ENCODE measurements around the gene TCN2.

TCN2 gene

GRCh38 chr22:30580896-30581295, 26.1 kb upstream of the TCN2 start:
- peaks cover 17 to 99% of the 10 kb centered on the region in 2 experiments for H3K36me3 ChIP-seq (ENCODE audit: control insufficient read depth in 2 of 2, insufficient read depth in 1 of 2, low read length in 2 of 2)
- TF ChIP-seq PRDM1 (tag by site-specific recombination; IDR thresholded peaks at IDR 0.05) (no peak), ZNF175 (tag by site-specific recombination; IDR thresholded peaks at IDR 0.05) (no peak), ZSCAN23 (tag by site-specific recombination; IDR thresholded peaks at IDR 0.05) (no peak), ZNF560 (tag by site-specific recombination; IDR thresholded peaks at IDR 0.05; ENCODE audit: borderline replicate concordance) (no peak), ZNF747 (tag by site-specific recombination; IDR thresholded peaks at IDR 0.05) (no peak), ZNF621 (tag by site-specific recombination; IDR thresholded peaks at IDR 0.05) (no peak), ATF2 (tag by site-specific recombination; IDR thresholded peaks at IDR 0.05; ENCODE audit: low read depth) (no peak), SP2 (tag by site-specific recombination; IDR thresholded peaks at IDR 0.05) (no peak), ZNF776 (tag by site-specific recombination; IDR thresholded peaks at IDR 0.05; ENCODE audit: borderline replicate concordance) (no peak), TSHZ1 (tag by site-specific recombination; IDR thresholded peaks at IDR 0.05; ENCODE audit: borderline replicate concordance) (no peak), ZBTB1 (tag by site-specific recombination; IDR thresholded peaks at IDR 0.05) (no peak), ZNF792 (tag by site-specific recombination; IDR thresholded peaks at IDR 0.05) (no peak), RBAK (tag by site-specific recombination; IDR thresholded peaks at IDR 0.05) (no peak), HOXC10 (CRISPR knock-in tag; IDR thresholded peaks at IDR 0.05) (no peak), ZNF354C (tag by site-specific recombination; IDR thresholded peaks at IDR 0.05; ENCODE audit: borderline replicate concordance, low read depth) (no peak), ZNF148 (tag by site-specific recombination; IDR thresholded peaks at IDR 0.05; ENCODE audit: borderline replicate concordance) (no peak), ZNF266 (tag by site-specific recombination; IDR thresholded peaks at IDR 0.05; ENCODE audit: low read depth) (no peak)
- H3K4me1 ChIP-seq (ENCODE audit: control insufficient read depth, insufficient read depth, low read length): no peaks in the 10 kb centered on the region
- ChIA-PET CTCF (no interaction called here), POLR2A (interaction anchor here (0.9 kb wide), 1 partner anchor 11 kb away, joined by 3 read pairs; no protein-coding TSS in a partner anchor)
- H3K9me3 ChIP-seq (ENCODE audit: control insufficient read depth, insufficient read depth, low read depth, low read length): no peaks in the 10 kb centered on the region
- no peak overlapping the region for H3K4me3 ChIP-seq (ENCODE audit: low read depth, low read length)
- H3K27ac ChIP-seq (ENCODE audit: extremely low read depth, low read depth, low read length): no peak overlapping the region

- TF ChIP-seq ZNF416 (tag by site-specific recombination; IDR thresholded peaks at IDR 0.05) (no peak), ZFP37 (tag by site-specific recombination; IDR thresholded peaks at IDR 0.05) (no peak), GLIS1 (tag by site-specific recombination; IDR thresholded peaks at IDR 0.05) (no peak), ZFP3 (tag by site-specific recombination; IDR thresholded peaks at IDR 0.05; ENCODE audit: low read depth) (no peak)
- Histone ChIP-seq H3K9me3 (ENCODE audit: control insufficient read depth, insufficient read depth, low read depth, low read length) (no peaks in the 10 kb centered on the region), H3K4me3 (ENCODE audit: low read depth, low read length) (no peak overlapping the region), H3K4me1 (ENCODE audit: control insufficient read depth, insufficient read depth, low read length) (no peaks in the 10 kb centered on the region), H3K27ac (ENCODE audit: extremely low read depth, low read depth, low read length) (no peak overlapping the region), H3K36me3 (ENCODE audit: control insufficient read depth in 2 of 2, insufficient read depth in 1 of 2, low read length in 2 of 2) (peaks cover 22 to 99% of the 10 kb centered on the region in 2 experiments)
- ChIA-PET CTCF (interaction anchor here (1.1 kb wide), 1 partner anchor 973 kb away, joined by 3 read pairs; no protein-coding TSS in a partner anchor), POLR2A (no interaction called here)
Observed at GRCh38 chr22:30582051-30582450, 24.9 kb upstream of the TCN2 start.
